ENCODE results near the gene OR56A4. TPM values are rescaled to one million over a fixed set of nuclear protein-coding genes. Genes with fewer than 3 reads are reported as not detected.

The OR56A4 gene
- total and polyA plus RNA-seq, 3 donors from 2014 or later = 0.55 TPM; not detected in 2

DNA sequence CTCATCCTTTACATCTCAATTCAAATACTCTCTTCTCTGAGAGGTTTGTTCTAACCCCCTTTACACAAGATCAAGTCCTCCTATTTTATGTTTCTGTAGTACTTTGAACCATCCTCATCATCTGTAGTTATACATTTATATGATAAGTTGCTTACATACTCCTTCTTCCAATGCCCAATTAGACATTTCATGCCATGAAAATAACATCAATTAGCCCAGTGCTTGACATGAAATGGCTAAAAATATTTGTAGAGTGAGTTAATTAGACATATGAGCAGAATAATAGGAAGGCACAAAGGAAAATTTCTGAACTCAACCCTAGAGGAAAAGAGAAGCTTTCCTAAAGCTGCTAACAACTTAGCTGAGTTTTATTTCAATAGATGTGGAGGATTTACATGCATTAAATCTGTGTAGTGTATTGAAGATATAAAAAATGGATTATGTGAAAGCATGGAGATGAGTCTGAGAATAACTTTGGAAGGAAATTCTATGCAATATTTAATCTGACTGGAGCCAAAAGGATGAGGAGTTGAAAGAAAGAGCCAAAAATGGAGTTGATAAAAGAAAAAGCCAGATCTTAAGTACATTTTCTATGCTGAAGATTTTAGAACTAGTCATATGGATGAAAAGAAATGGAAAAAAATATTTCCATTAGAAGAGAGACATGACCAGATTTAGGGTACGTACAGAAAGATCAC, 24.1 kb upstream of the OR56A4 start, which contains the start of gene OR56A1:
Gene OR56A1, minus strand, starts transcription at position 51 of the 698 bp plus-strand sequence. CDS start 3,066 bp downstream, outside the sequence.
- no peaks in the 10 kb centered on the region for H3K4me1 ChIP-seq
- no peaks in the 10 kb centered on the region for H3K27me3 ChIP-seq
- DNase-seq = no peak
- intact Hi-C loops (cut with DNase I; ENCODE audit: low total_unique reads) = no loop called here
- TF ChIP-seq, protein P1, sequence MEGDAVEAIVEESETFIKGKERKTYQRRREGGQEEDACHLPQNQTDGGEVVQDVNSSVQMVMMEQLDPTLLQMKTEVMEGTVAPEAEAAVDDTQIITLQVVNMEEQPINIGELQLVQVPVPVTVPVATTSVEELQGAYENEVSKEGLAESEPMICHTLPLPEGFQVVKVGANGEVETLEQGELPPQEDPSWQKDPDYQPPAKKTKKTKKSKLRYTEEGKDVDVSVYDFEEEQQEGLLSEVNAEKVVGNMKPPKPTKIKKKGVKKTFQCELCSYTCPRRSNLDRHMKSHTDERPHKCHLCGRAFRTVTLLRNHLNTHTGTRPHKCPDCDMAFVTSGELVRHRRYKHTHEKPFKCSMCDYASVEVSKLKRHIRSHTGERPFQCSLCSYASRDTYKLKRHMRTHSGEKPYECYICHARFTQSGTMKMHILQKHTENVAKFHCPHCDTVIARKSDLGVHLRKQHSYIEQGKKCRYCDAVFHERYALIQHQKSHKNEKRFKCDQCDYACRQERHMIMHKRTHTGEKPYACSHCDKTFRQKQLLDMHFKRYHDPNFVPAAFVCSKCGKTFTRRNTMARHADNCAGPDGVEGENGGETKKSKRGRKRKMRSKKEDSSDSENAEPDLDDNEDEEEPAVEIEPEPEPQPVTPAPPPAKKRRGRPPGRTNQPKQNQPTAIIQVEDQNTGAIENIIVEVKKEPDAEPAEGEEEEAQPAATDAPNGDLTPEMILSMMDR (IDR thresholded peaks at IDR 0.05) = no peak
- TF ChIP-seq POLR2A (IDR thresholded peaks at IDR 0.05) = no peak
- WGBS, 2 donors = 78 to 89% methylated on average over 1 of the region's 1 CpG
- H3K9me3 ChIP-seq = no peaks in the 10 kb centered on the region
- no peaks in the 10 kb centered on the region for H3K36me3 ChIP-seq (ENCODE audit: low read depth, missing control alignments)
- no peak within 1 kb of the TSS for H3K27ac ChIP-seq
- H3K4me3 ChIP-seq = no peak within 1 kb of the TSS

DNA sequence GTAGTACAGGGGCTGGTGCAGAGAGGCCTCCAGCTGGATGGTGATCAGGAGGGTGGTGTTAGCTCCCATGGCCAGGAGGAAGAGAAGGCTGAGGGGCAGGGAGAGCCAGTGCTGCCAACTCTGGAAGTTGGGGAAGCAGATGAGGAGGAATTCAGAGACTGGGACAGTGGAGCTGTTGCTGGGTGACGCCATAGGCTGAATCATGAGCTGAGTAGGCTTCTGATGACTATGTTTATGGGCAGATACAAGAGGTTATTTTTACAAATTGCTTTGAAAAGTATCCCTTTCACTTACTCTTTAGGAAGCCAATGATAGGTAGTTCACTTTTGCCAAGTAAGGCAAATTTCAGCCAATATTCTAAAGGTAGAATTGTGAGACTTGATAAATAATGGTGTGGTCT, 20.8 kb upstream of the OR56A4 start:
- 88 to 94% methylated on average over 1 of the region's 1 CpG for WGBS, 2 donors
- H3K27me3 ChIP-seq = no peaks in the 10 kb centered on the region
- intact Hi-C loops (cut with DNase I; ENCODE audit: low total_unique reads) = no loop called here
- DNase-seq = no peak
- no peak overlapping the region for H3K4me3 ChIP-seq
- no peak for TF ChIP-seq POLR2A (IDR thresholded peaks at IDR 0.05)
- TF ChIP-seq, protein P1 (IDR thresholded peaks at IDR 0.05) = no peak
- no peaks in the 10 kb centered on the region for H3K36me3 ChIP-seq (ENCODE audit: low read depth, missing control alignments)
- no peak overlapping the region for H3K27ac ChIP-seq
- no peaks in the 10 kb centered on the region for H3K4me1 ChIP-seq
- H3K9me3 ChIP-seq = no peaks in the 10 kb centered on the region

DNA sequence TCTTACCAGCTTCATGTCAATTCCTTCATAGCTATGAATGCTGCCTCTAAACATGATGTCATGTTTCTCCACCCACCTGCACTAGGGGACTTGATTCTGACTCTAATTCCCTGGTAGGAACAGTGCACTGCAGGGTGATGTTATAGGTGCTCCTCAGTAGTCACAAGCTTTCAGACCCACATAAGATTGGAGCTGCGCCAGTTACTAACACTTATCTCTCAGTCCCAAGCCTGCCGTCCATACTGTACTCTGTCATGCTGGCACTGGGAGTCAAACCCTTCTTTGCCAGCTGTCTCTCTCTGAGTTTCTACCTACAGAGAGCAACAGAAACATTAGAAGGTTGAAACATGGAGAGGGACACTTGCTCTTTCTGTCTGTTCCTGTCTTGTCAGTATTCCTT, 18.3 kb upstream of the OR56A4 start:
- intact Hi-C loops (cut with DNase I; ENCODE audit: low total_unique reads) = no loop called here
- TF ChIP-seq, protein P1 (IDR thresholded peaks at IDR 0.05) = no peak
- no peak for TF ChIP-seq POLR2A (IDR thresholded peaks at IDR 0.05)

DNA sequence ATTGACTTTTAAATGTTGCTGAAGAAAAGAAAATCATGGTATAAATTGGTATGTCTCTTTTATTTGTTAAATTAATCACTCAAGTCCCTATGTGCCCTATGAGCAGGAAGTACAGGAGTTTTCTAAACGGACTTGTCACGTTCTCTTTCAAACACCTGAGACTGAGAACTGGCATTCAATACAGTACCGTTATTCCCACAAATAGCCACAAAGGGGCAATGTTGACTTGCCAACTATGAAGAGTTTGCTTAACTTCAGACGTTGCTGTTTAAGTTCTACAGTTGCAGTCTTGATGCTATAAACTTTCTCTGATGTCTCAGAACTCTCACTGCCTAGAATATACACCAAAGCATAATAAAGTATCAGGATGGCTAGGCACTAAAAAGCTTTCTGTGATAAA, 16.2 kb upstream of the OR56A4 start:
- Histone ChIP-seq H3K27ac (no peak overlapping the region), H3K27me3 (no peaks in the 10 kb centered on the region), H3K9me3 (no peaks in the 10 kb centered on the region), H3K4me3 (no peak overlapping the region), H3K36me3 (ENCODE audit: low read depth, missing control alignments) (no peaks in the 10 kb centered on the region), H3K4me1 (no peaks in the 10 kb centered on the region)
- peak; percentile 29 for DNase-seq
- intact Hi-C loops (cut with DNase I; ENCODE audit: low total_unique reads) = no loop called here
- TF ChIP-seq, protein P1 (IDR thresholded peaks at IDR 0.05) = peak; percentile 34 to 52 (median 43)
- TF ChIP-seq POLR2A (IDR thresholded peaks at IDR 0.05) = no peak
- WGBS, 2 donors = 16 to 20% methylated on average over 4 of the region's 4 CpGs

More for the DNA sequence above, 18.3 kb upstream of the OR56A4 start:
- Histone ChIP-seq H3K9me3 (no peaks in the 10 kb centered on the region), H3K27ac (no peak overlapping the region), H3K4me1 (no peaks in the 10 kb centered on the region), H3K36me3 (ENCODE audit: low read depth, missing control alignments) (no peaks in the 10 kb centered on the region), H3K27me3 (no peaks in the 10 kb centered on the region), H3K4me3 (no peak overlapping the region)
- DNase-seq = no peak
- WGBS, 2 donors = 64 to 75% methylated on average over 2 of the region's 2 CpGs

DNA sequence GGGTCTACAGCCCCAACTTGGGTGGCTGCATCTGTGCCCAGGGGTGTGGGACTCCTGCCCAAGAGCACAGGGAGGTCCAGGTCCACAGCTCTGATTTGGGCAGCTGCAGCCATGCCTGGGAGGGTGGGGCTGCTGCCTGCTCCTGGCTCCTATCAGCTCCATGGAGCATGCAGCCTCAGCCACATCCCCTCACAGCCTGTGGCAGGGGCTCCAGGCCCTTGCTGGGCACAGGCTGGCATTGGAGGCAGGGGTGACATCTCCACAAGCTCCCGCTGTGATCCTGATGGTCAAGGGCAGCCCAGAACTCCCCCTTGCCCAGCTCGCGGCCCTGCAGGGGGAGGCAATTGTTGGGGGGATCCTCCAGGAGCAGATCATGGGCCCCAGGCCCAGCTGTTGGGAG, 6.3 kb upstream of the OR56A4 start:
- Histone ChIP-seq H3K27me3 (no peaks in the 10 kb centered on the region), H3K36me3 (ENCODE audit: low read depth, missing control alignments) (no peaks in the 10 kb centered on the region), H3K9me3 (no peaks in the 10 kb centered on the region), H3K4me1 (no peaks in the 10 kb centered on the region), H3K27ac (no peak overlapping the region), H3K4me3 (no peak overlapping the region)
- no peak for DNase-seq
- WGBS, 2 donors = 58% methylated on average over 3 of the region's 3 CpGs; no CpG with 5 or more reads in 1 of the 2 donors
- intact Hi-C loops (cut with DNase I; ENCODE audit: low total_unique reads) = no loop called here
- no peak for TF ChIP-seq POLR2A (IDR thresholded peaks at IDR 0.05)
- TF ChIP-seq, protein P1 (IDR thresholded peaks at IDR 0.05) = no peak

All from testis (tissue), 3 donors.